Nephron progenitor cell (in vitro differentiated cells): ENCODE data around the gene TMEM80.

Source experiments
- DNase-seq: peaks from one replicate; pipeline ENCODE4 v3.0.0; 2021
- H3K27ac Mint-ChIP-seq: 2 replicates; pipeline ENCODE4 v1.8.0; 2021; ENCODE audit warnings: mild to moderate bottlenecking, moderate library complexity, mixed read lengths
- H3K27me3 Mint-ChIP-seq: 2 replicates; pipeline ENCODE4 v1.8.0; 2021; ENCODE audit warnings: mild to moderate bottlenecking, low read depth, mixed read lengths; ENCODE audit not compliant: poor library complexity
- H3K36me3 Mint-ChIP-seq: 2 replicates; pipeline ENCODE4 v1.8.0; 2021; ENCODE audit warnings: low read depth, mixed read lengths
- H3K4me1 Mint-ChIP-seq: 2 replicates; pipeline ENCODE4 v1.8.0; 2021; ENCODE audit warnings: mixed read lengths
- H3K4me3 Mint-ChIP-seq: 2 replicates; pipeline ENCODE4 v1.8.0; 2021; ENCODE audit warnings: mild to moderate bottlenecking, moderate library complexity, mixed read lengths
- H3K9me3 Mint-ChIP-seq: 2 replicates; pipeline ENCODE4 v1.8.0; 2021; ENCODE audit warnings: mild to moderate bottlenecking, moderate library complexity, mixed read lengths
- CTCF ChIP-seq: fragments of 200-600 bp; sonication (generic); IDR thresholded peaks from 2 replicates; pipeline ENCODE4 v1.5.0; 2021; ENCODE audit warnings: antibody characterized with exemption

The TMEM80 gene

GRCh38 chr11:674406-674805, 21.2 kb upstream of the TMEM80 start:
- DNase-seq, result no peak
- peaks cover 46% of the 10 kb centered on the region for H3K36me3 Mint-ChIP-seq

GRCh38 chr11:678297-678696, 17.3 kb upstream of the TMEM80 start:
- H3K9me3 Mint-ChIP-seq, result no peaks in the 10 kb centered on the region
- peak overlapping the region; percentile 47 for H3K27ac Mint-ChIP-seq
- no peak for TF ChIP-seq CTCF
- H3K4me1 Mint-ChIP-seq, result peaks cover 9% of the 10 kb centered on the region
- H3K4me3 Mint-ChIP-seq, result no peak overlapping the region
- H3K36me3 Mint-ChIP-seq, result peaks cover 60% of the 10 kb centered on the region
- no peak for DNase-seq
- H3K27me3 Mint-ChIP-seq, result no peaks in the 10 kb centered on the region

More at GRCh38 chr11:674406-674805, 21.2 kb upstream of the TMEM80 start:
- Mint-ChIP-seq H3K4me3 (no peak overlapping the region), H3K4me1 (no peaks in the 10 kb centered on the region), H3K9me3 (no peaks in the 10 kb centered on the region), H3K27ac (no peak overlapping the region), H3K27me3 (no peaks in the 10 kb centered on the region)
- no peak for TF ChIP-seq CTCF

DNA sequence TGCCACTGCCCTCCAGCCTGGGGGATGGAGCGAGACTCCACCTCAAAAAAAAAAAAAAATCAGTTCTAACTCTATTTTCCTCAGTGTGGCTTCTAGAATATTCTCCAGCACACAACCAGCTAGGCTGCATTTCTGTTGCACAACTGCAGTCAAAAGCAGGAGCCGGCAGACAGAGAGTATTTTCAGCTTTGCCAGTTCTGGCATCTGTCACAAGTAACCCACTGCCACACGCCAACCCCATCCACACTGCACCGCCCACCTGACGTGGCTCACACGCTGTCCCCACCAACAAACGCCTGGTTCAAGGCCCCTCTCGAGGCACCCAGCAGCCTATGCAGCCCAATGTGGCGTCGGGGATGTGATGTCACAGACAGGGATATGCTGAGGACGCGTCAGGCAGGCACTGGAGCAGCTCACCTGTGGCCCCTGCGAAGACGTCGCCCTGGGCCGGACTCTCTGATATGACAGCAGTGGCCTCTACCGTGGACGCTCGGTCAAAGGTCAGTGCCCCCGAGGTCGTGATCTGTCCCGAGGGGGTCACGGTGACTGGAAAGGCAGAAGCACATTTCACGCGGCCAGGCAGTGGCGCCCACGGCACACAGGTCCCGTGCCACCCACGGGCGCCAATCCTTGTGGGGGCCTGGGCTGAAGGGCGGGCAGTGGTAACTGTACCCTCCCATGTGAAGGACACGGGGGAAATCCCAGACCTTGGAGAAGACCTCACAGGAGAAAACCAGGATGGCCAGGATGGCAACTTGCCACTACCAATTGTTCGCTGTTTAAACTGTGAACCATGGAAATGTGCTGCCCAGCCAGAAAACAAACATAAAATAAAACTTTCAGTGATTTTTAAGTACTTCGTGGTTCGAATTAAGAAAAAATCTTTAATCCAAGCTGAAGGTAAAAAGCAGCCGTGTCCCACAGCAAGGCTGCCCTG, 16.1 kb upstream of the TMEM80 start:
- no peak overlapping the region for H3K4me3 Mint-ChIP-seq
- no peaks in the 10 kb centered on the region for H3K27me3 Mint-ChIP-seq
- peaks cover 60% of the 10 kb centered on the region for H3K36me3 Mint-ChIP-seq
- no peak overlapping the region for H3K27ac Mint-ChIP-seq
- no peaks in the 10 kb centered on the region for H3K9me3 Mint-ChIP-seq
- DNase-seq, result no peak
- peaks cover 15% of the 10 kb centered on the region for H3K4me1 Mint-ChIP-seq
- TF ChIP-seq CTCF, result no peak

- Mint-ChIP-seq H3K27me3 (no peaks in the 10 kb centered on the region), H3K27ac (peak overlapping the region; percentile 66), H3K4me1 (peaks cover 15% of the 10 kb centered on the region), H3K4me3 (no peak overlapping the region), H3K9me3 (no peaks in the 10 kb centered on the region), H3K36me3 (peaks cover 62% of the 10 kb centered on the region)
- TF ChIP-seq CTCF, result no peak
- no peak for DNase-seq
These were observed 15.1 kb upstream of the TMEM80 start for GRCh38 chr11:680476-680875.

GRCh38 chr11:680970-681369, 14.6 kb upstream of the TMEM80 start:
- Mint-ChIP-seq H3K27me3 (no peaks in the 10 kb centered on the region), H3K36me3 (peaks cover 62% of the 10 kb centered on the region), H3K4me3 (no peak overlapping the region), H3K27ac (peak overlapping the region; percentile 66), H3K4me1 (peaks cover 15% of the 10 kb centered on the region), H3K9me3 (no peaks in the 10 kb centered on the region)
- no peak for DNase-seq
- no peak for TF ChIP-seq CTCF
